Left lung (tissue), 10 donors: ENCODE results near the gene TULP3. TPM values are rescaled to one million over a fixed set of nuclear protein-coding genes. Genes with fewer than 3 reads are reported as not detected.

Experiments
- ATAC-seq: fragments of 200-7000 bp; cut with Tn5 transposase; one replicate; pipeline ENCODE4 v1.9.1; 2020; ENCODE audit warnings: moderate library complexity
- DNase-seq, 4 donors: peaks; one replicate each; pipeline ENCODE4 v3.0.0-alpha.2; 2013 to 2020
- H3K27ac ChIP-seq, 2 donors: fragments of 200-600 bp; sonication (generic) in 1 of 2; one replicate each; pipeline versions ENCODE4 v1.5.0 to v1.8.0; 2020 to 2021
- H3K27me3 ChIP-seq, 2 donors: fragments of 200-600 bp; sonication (generic) in 1 of 2; one replicate each; pipeline versions ENCODE4 v1.5.0 to v1.8.0; 2020 to 2021
- H3K36me3 ChIP-seq, 2 donors: fragments of 200-600 bp; sonication (generic) in 1 of 2; one replicate each; pipeline versions ENCODE4 v1.5.0 to v1.8.0; 2020 to 2021
- H3K4me1 ChIP-seq, 2 donors: fragments of 200-600 bp; one replicate each; pipeline ENCODE4 v1.8.0; 2021
- H3K4me3 ChIP-seq, 2 donors: fragments of 200-600 bp; sonication (generic) in 1 of 2; one replicate each; pipeline versions ENCODE4 v1.5.0 to v1.8.0; 2020 to 2021; ENCODE audit warnings: mild to moderate bottlenecking in 1 of 2
- H3K9me3 ChIP-seq, 2 donors: fragments of 200-600 bp; sonication (generic) in 1 of 2; one replicate each; pipeline versions ENCODE4 v1.5.0 to v1.8.0; 2020 to 2021
- CTCF ChIP-seq, 2 donors: fragments of 200-600 bp; sonication (generic) in 1 of 2; IDR thresholded peaks; one replicate each; pipeline versions ENCODE4 v1.5.0 to v1.8.0; 2021; ENCODE audit warnings: antibody characterized with exemption in 2 of 2
- intact Hi-C, 2 donors: fragments of 100-400 bp; cut with DNase I; formaldehyde crosslinking; loops; one replicate each; pipeline versions ENCODE4 v1.11.2 to v1.14.2; 2022
- polyA plus RNA-seq, 6 donors: library from polyadenylated mRNA; unstranded; fragments of 120-200 nt; gene quantifications; one replicate each; pipeline ENCODE4 v1.2.1, GENCODE V29; 2013; ENCODE audit not compliant: insufficient read length in 6 of 6
- total RNA-seq, 2 donors: library from RNA; stranded (reverse); fragmentation: NEBNext Ultra II Directional; extraction: Animal tissue kit (Norgen Biotek cat#: 25700); gene quantifications; one replicate each; pipeline ENCODE4 v1.2.1, GENCODE V29; 2021
- donor health status: DM: no; HTN: yes; CAD: no.
- donor health status: DM: no; HTN: no; CAD: no.

The TULP3 gene
- total and polyA plus RNA-seq, 8 donors = 15.3 to 41.0 (median 35.6) TPM

GRCh38 chr12:2904260-2904659 is 13.6 kb downstream of the TULP3 start:
- Histone ChIP-seq H3K4me1 (no peaks in the 10 kb centered on the region), H3K9me3 (no peaks in the 10 kb centered on the region), H3K36me3 (peaks cover 0 to under 1% of the 10 kb centered on the region in 2 donors), H3K27ac (no peak overlapping the region), H3K27me3 (no peaks in the 10 kb centered on the region), H3K4me3 (no peak overlapping the region)
- ATAC-seq = no peak
- TF ChIP-seq CTCF (IDR thresholded peaks at IDR 0.05) = no peak
- DNase-seq = peak in 1 of 4 donors; percentile 17
- intact Hi-C loops = no loop called here

GRCh38 chr12:2912216-2912575 is 21.5 kb downstream of the TULP3 start:
- Histone ChIP-seq H3K36me3 (peaks cover 0 to 30% of the 10 kb centered on the region in 2 donors), H3K4me3 (no peak overlapping the region), H3K27me3 (no peaks in the 10 kb centered on the region), H3K27ac (no peak overlapping the region), H3K4me1 (no peaks in the 10 kb centered on the region), H3K9me3 (no peaks in the 10 kb centered on the region)
- intact Hi-C loops = no loop called here
- ATAC-seq (no peak), DNase-seq (peak in 1 of 4 donors; percentile 12)
- TF ChIP-seq CTCF (IDR thresholded peaks at IDR 0.05) = no peak

GRCh38 chr12:2919249-2919648 is 28.6 kb downstream of the TULP3 start:
- no peak for ATAC-seq
- Histone ChIP-seq H3K9me3 (no peaks in the 10 kb centered on the region), H3K4me1 (no peaks in the 10 kb centered on the region), H3K27me3 (no peaks in the 10 kb centered on the region), H3K27ac (no peak overlapping the region), H3K4me3 (no peak overlapping the region), H3K36me3 (peaks cover 0 to 36% of the 10 kb centered on the region in 2 donors)
- DNase-seq = no peak
- intact Hi-C loops = no loop called here
- TF ChIP-seq CTCF (IDR thresholded peaks at IDR 0.05) = no peak

- no peak overlapping the region for H3K4me3 ChIP-seq
- no peak overlapping the region for H3K27ac ChIP-seq
- no peaks in the 10 kb centered on the region for H3K9me3 ChIP-seq
- DNase-seq = no peak
- no peak for TF ChIP-seq CTCF (IDR thresholded peaks at IDR 0.05)
- ATAC-seq = no peak
- intact Hi-C loops = no loop called here
- peaks cover 0 to 57% of the 10 kb centered on the region in 2 donors for H3K36me3 ChIP-seq
- H3K4me1 ChIP-seq = no peaks in the 10 kb centered on the region
- H3K27me3 ChIP-seq = no peaks in the 10 kb centered on the region
These were observed 31.6 kb downstream of the TULP3 start for GRCh38 chr12:2922329-2922728.

GRCh38 chr12:2923057-2923456 is 32.4 kb downstream of the TULP3 start:
- no peak for ATAC-seq
- H3K36me3 ChIP-seq = peaks cover 0 to 57% of the 10 kb centered on the region in 2 donors
- DNase-seq = no peak
- no peaks in the 10 kb centered on the region for H3K9me3 ChIP-seq
- no peak overlapping the region for H3K4me3 ChIP-seq
- H3K27me3 ChIP-seq = no peaks in the 10 kb centered on the region
- intact Hi-C loops = no loop called here
- H3K27ac ChIP-seq = no peak overlapping the region
- TF ChIP-seq CTCF (IDR thresholded peaks at IDR 0.05) = no peak
- no peaks in the 10 kb centered on the region for H3K4me1 ChIP-seq
